Panc1 (cell line): ENCODE measurements around the gene ACLY. TPM values are rescaled to one million over a fixed set of nuclear protein-coding genes. Genes with fewer than 3 reads are reported as not detected.

Source experiments
- ATAC-seq: fragments of 200-7000 bp; cut with Tn5 transposase; 2 replicates; pipeline ENCODE4 v1.9.1; 2020; ENCODE audit warnings: mild to moderate bottlenecking, moderate library complexity
- BruUV-seq: library from RNA; stranded (reverse); fragments of 400-500 nt; replicated peaks from 2 replicates; lab custom pipeline; 2021; lab: Mats Ljungman, UMichigan
- CTCF ChIA-PET: fragments of 300-600 bp; sonication (Branson Sonifier 250); formaldehyde crosslinking; loops from one replicate; lab custom pipeline; 2022; ENCODE audit warnings: antibody characterized with exemption; lab: Charles Lee
- POLR2A ChIA-PET: fragments of 300-600 bp; sonication (Branson Sonifier 250); formaldehyde crosslinking; loops from one replicate; lab custom pipeline; 2022; ENCODE audit warnings: antibody characterized with exemption; lab: Charles Lee
- DNase-seq: peaks from one replicate; pipeline ENCODE4 v3.0.0-alpha.2; 2010; ENCODE audit warnings: low read depth, low spot score
- H3K27ac ChIP-seq: 2 replicates; pipeline ENCODE4 v1.5.1; 2011; ENCODE audit warnings: mild to moderate bottlenecking, low read length, inconsistent platforms
- H3K27me3 ChIP-seq: fragments of 200-500 bp; sonication (Bioruptor generic); 2 replicates; pipeline ENCODE4 v1.6.0; 2014; ENCODE audit warnings: low read length, inconsistent platforms; ENCODE audit not compliant: control insufficient read depth, insufficient read depth
- H3K36me3 ChIP-seq: fragments of 200-500 bp; sonication (Bioruptor generic); 2 replicates; pipeline ENCODE4 v1.5.1; 2014; ENCODE audit warnings: inconsistent platforms, mild to moderate bottlenecking, low read length, moderate library complexity; ENCODE audit not compliant: control insufficient read depth, insufficient read depth
- H3K4me1 ChIP-seq: 2 replicates; pipeline ENCODE4 v1.5.1; 2011; ENCODE audit warnings: inconsistent platforms, mild to moderate bottlenecking, low read length, moderate library complexity; ENCODE audit not compliant: control insufficient read depth, insufficient read depth
- H3K4me3 ChIP-seq, 2 experiments: 2 replicates each; pipeline ENCODE4 v1.5.1; 2011 to 2012; ENCODE audit warnings: low read depth in 2 of 2, low read length in 2 of 2, mild to moderate bottlenecking in 2 of 2, inconsistent platforms in 1 of 2, moderate library complexity in 1 of 2
- H3K9me3 ChIP-seq: fragments of 200-500 bp; sonication (Bioruptor generic); 2 replicates; pipeline ENCODE4 v1.5.1; 2014; ENCODE audit warnings: low read depth, mild to moderate bottlenecking, inconsistent platforms, low read length, moderate library complexity; ENCODE audit not compliant: control insufficient read depth, insufficient read depth
- POLR2AphosphoS5 ChIP-seq: IDR thresholded peaks from 2 replicates; pipeline ENCODE4 v1.6.1; 2012; ENCODE audit warnings: mild to moderate bottlenecking, low read depth, low read length, moderate library complexity
- SIN3A ChIP-seq: IDR thresholded peaks from 2 replicates; pipeline ENCODE4 v1.6.1; 2012; ENCODE audit warnings: low read depth, mild to moderate bottlenecking, low read length, moderate library complexity, borderline replicate concordance; ENCODE audit not compliant: insufficient read depth
- TCF7L2 ChIP-seq: IDR thresholded peaks from 2 replicates; pipeline ENCODE4 v1.6.1; 2011; ENCODE audit warnings: mild to moderate bottlenecking, low read depth, low read length, inconsistent platforms
- in situ Hi-C: cut with HindIII; loops from 2 replicates; pipeline ENCODE4 v1.10.0; 2016; ENCODE audit warnings: low sequenced_read_pairs, low pct_unique_long_range_greater_than_20kb
- intact Hi-C: fragments of 100-400 bp; cut with micrococcal nuclease; formaldehyde crosslinking; loops from one replicate; pipeline ENCODE4 v1.10.0; 2022; ENCODE audit not compliant: unreplicated experiment
- total RNA-seq: library from RNA; stranded (reverse); gene quantifications from one replicate; pipeline ENCODE4 v1.2.1, GENCODE V29; 2021; ENCODE audit not compliant: unreplicated experiment
- TF ChIP-seq, protein P1 (sequence below), 2 experiments: IDR thresholded peaks; 2 replicates each; pipeline ENCODE4 v1.6.1; 2011 to 2012; ENCODE audit warnings: low read depth in 2 of 2, control low read depth in 1 of 2, low read length in 1 of 2, mild to moderate bottlenecking in 1 of 2, moderate library complexity in 1 of 2; ENCODE audit not compliant: insufficient read depth in 1 of 2
- TF ChIP-seq, protein P2 (sequence below): fragments of 450-650 bp; IDR thresholded peaks from 2 replicates; pipeline ENCODE4 v1.5.1; 2017; ENCODE audit warnings: mild to moderate bottlenecking

Gene ACLY
- total RNA-seq, 1 experiment from 2014 or later: 225 TPM

DNA sequence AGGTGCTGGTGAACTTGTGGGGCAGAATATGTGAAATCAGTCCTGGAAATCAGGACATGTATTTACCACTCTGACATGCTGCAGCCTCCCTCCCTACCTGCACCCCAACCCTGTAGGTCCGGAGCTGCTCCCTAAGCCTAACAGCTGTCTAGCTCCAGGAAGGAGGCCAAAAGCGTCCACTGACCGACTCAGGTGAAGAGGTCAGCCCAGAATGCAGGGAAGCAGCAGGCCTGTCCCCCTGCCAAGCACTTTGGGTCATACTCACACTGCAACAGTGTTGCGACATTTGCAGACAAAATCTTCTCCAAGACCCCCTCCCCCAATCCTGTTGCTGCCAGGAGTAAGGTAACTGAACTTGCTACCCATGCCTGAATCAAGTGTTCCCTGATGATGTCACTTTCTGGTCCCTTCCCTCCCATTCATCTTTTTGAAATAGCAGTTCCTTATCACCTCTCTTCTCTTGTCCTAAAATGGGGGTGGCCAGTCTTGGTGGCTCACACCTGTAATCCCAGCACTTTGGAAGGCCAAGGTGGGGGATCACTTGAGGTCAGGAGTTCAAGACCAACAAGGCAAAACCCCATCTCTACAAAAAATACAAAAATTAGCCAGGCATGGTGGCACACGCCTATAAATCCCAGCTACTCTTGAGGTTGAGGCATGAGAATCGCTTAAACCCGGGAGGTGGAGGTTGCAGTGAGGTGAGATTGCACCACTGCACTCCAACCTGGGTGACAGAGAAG is 1.3 kb upstream of the ACLY start:
- CTCF ChIA-PET: no interaction called here
- no TSS peak for BruUV-seq
- H3K9me3 ChIP-seq: no peaks in the 10 kb centered on the region
- peak overlapping the region; percentile 93 for H3K27ac ChIP-seq
- no peaks in the 10 kb centered on the region for H3K27me3 ChIP-seq
- ATAC-seq (no peak), DNase-seq (no peak)
- H3K4me1 ChIP-seq: peaks cover 19% of the 10 kb centered on the region
- POLR2A ChIA-PET: interaction anchor here (0.7 kb wide), 1 partner anchor 29 kb away, joined by 5 read pairs; no protein-coding TSS in a partner anchor
- intact Hi-C loops: no loop called here
- in situ Hi-C loops: no loop called here
- H3K4me3 ChIP-seq: peak overlapping the region in 1 of 2 experiments; percentile 55; a peak in 2 of 4 replicates
- peaks cover 4% of the 10 kb centered on the region; the same call in 1 of the 2 replicates for H3K36me3 ChIP-seq
- TF ChIP-seq SIN3A (no peak), TCF7L2 (no peak), POLR2AphosphoS5 (no peak)
- TF ChIP-seq, protein P1, sequence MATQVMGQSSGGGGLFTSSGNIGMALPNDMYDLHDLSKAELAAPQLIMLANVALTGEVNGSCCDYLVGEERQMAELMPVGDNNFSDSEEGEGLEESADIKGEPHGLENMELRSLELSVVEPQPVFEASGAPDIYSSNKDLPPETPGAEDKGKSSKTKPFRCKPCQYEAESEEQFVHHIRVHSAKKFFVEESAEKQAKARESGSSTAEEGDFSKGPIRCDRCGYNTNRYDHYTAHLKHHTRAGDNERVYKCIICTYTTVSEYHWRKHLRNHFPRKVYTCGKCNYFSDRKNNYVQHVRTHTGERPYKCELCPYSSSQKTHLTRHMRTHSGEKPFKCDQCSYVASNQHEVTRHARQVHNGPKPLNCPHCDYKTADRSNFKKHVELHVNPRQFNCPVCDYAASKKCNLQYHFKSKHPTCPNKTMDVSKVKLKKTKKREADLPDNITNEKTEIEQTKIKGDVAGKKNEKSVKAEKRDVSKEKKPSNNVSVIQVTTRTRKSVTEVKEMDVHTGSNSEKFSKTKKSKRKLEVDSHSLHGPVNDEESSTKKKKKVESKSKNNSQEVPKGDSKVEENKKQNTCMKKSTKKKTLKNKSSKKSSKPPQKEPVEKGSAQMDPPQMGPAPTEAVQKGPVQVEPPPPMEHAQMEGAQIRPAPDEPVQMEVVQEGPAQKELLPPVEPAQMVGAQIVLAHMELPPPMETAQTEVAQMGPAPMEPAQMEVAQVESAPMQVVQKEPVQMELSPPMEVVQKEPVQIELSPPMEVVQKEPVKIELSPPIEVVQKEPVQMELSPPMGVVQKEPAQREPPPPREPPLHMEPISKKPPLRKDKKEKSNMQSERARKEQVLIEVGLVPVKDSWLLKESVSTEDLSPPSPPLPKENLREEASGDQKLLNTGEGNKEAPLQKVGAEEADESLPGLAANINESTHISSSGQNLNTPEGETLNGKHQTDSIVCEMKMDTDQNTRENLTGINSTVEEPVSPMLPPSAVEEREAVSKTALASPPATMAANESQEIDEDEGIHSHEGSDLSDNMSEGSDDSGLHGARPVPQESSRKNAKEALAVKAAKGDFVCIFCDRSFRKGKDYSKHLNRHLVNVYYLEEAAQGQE (IDR thresholded peaks at IDR 0.05; ENCODE audit: insufficient read depth in 1 of 2, low read depth in 2 of 2, low read length in 1 of 2): no peak
- TF ChIP-seq, protein P2, sequence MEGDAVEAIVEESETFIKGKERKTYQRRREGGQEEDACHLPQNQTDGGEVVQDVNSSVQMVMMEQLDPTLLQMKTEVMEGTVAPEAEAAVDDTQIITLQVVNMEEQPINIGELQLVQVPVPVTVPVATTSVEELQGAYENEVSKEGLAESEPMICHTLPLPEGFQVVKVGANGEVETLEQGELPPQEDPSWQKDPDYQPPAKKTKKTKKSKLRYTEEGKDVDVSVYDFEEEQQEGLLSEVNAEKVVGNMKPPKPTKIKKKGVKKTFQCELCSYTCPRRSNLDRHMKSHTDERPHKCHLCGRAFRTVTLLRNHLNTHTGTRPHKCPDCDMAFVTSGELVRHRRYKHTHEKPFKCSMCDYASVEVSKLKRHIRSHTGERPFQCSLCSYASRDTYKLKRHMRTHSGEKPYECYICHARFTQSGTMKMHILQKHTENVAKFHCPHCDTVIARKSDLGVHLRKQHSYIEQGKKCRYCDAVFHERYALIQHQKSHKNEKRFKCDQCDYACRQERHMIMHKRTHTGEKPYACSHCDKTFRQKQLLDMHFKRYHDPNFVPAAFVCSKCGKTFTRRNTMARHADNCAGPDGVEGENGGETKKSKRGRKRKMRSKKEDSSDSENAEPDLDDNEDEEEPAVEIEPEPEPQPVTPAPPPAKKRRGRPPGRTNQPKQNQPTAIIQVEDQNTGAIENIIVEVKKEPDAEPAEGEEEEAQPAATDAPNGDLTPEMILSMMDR: no peak

DNA sequence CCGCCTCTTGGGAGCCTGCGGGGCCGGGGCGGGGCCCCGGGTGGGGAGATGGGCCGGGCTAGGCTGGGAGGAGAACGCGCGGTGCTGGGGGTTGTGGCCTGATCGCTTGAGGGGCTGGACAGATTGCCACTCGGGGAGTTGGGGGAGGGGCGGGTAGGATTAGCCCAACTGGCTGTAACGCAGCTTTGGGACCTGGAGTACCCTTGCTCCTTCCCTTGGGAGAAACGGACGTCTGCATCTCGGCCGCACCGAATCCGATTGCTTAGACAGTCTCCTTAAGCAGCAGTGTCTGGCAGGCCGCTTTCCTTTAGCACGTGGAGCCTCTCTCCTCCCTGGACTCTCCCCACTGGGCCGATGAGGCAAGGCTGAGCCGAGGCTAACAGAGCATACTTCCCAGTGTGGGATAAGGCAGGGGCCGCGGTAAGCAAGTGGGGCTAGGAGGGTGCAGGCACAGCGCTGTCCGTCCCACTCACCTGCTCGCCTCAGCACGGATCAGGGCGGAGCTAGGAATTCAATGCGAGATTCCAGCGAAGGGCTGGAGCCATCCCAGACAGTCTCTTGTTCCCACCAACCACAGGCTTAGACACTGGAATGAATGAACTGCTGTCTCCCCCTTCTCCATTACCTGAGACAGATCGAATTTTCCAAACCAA is 540 bp upstream of the ACLY start:
- Histone ChIP-seq H3K27ac (peak overlapping the region; percentile 93), H3K4me1 (peaks cover 22% of the 10 kb centered on the region), H3K36me3 (peaks cover 4% of the 10 kb centered on the region; the same call in 1 of the 2 replicates), H3K27me3 (no peaks in the 10 kb centered on the region), H3K4me3 (peak overlapping the region; percentile 55 to 95), H3K9me3 (no peaks in the 10 kb centered on the region)
- no TSS peak for BruUV-seq
- intact Hi-C loops: no loop called here
- DNase-seq (no peak), ATAC-seq (peak; percentile 69)
- POLR2A ChIA-PET: interaction anchor here (0.7 kb wide), 1 partner anchor 28 kb away, joined by 3 read pairs; no protein-coding TSS in a partner anchor
- CTCF ChIA-PET: no interaction called here
- in situ Hi-C loops: no loop called here
- TF ChIP-seq SIN3A (no peak), POLR2AphosphoS5 (no peak; the same call in 1 of the 2 replicates), TCF7L2 (no peak)
- TF ChIP-seq, protein P1 (IDR thresholded peaks at IDR 0.05; ENCODE audit: insufficient read depth in 1 of 2, low read depth in 2 of 2, low read length in 1 of 2): no peak
- TF ChIP-seq, protein P2: no peak
